ENCODE measurements around the gene DKK3.

DKK3 gene

GRCh38 chr11:12003815-12004214 lies 4.6 kb downstream of the DKK3 start:
- no peak for DNase-seq (ENCODE audit: low spot score)

DNA sequence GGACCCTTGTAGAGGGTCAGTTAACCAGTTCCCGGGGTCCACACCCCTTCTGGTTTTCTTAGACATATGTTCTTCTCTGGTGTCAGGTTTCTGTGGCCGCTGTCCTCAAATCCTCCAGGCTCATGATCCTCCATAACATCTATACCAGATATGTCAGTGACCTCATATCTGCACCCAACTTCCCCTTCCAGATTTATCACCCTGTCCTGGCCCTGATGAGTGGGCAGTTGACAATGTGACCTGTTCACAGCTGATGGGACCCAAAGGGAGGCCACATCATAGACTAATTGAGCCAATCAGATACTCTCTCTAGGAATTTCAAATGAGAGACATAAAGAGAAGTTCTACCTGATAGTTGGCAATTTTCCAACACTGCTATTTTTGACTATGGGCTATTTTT lies 5.1 kb downstream of the DKK3 start:
- no peak for DNase-seq (ENCODE audit: low spot score)

DNA sequence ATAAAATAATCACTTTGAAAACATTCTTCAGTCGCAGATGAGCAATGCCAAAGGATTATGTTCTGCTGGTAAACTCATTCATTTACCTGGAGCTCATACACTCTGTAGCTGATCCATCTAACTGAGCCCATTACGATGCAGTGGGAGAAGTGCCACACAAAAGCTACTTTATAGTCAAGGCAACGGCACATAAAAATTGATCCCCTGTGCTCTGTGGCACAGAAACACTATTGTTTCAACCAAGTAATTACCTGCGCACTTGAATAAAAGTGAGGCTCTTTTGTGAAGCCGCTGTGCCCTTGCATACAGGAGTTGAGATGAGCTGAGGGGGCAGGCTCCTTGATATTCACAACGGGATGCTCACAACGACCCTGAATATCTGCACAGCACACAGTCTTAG lies 7.2 kb downstream of the DKK3 start:
- DNase-seq (ENCODE audit: low spot score), result no peak

DNA sequence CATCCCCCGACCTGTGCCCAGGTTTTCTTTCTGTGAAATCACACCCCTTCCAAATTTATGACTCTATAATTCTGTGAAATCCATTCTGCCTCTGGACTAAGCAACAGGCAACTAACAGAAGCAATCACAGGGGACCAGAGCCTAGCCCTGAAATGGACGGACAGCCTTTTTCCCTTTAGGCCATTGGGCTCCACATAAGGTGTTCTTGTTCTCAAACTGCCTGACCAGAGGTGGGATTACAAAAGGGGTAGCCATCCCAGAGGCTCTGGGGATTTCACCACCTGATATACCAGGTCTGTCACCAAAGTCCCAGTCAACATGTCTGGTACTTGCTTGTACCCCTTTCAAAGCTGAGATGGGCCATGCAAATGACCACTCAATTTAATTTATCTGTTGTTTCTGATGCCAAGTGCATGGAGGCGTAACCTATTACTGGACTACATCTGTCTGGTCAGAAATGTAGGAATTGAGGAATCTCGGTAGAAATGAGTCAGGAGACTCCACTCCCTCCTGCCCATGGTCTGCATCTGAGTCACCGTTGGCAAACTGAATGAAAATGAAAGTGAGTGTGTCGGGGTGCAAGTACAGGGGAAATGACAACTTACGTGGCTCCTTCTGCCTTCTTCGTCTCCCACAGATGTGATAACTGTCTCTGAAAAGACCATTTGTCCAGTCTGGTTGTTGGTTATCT lies 10.2 kb downstream of the DKK3 start:
- DNase-seq (ENCODE audit: low spot score), result no peak

DNA sequence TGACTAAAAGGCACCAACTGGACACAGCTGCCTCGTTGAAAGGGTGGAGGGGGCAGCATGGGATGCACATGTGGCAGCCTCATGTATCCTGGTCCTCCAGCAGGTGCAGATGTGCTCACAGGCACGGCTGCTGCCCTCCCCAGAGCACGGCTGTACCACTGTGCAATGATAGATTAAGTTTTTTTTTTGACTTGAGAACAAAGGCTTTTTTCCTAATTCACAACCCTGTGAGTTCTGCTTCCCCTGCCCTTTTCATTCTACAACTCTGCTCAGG lies 11.4 kb downstream of the DKK3 start:
- DNase-seq (ENCODE audit: low spot score), result no peak

GRCh38 chr11:11996321-11997048 lies 11.9 kb downstream of the DKK3 start:
- no peak for DNase-seq (ENCODE audit: low spot score)

- no peak for DNase-seq (ENCODE audit: low spot score)
Measured at GRCh38 chr11:11995601-11996000, 12.8 kb downstream of the DKK3 start.

GRCh38 chr11:11993839-11994238 lies 14.6 kb downstream of the DKK3 start:
- DNase-seq (ENCODE audit: low spot score), result no peak

DNA sequence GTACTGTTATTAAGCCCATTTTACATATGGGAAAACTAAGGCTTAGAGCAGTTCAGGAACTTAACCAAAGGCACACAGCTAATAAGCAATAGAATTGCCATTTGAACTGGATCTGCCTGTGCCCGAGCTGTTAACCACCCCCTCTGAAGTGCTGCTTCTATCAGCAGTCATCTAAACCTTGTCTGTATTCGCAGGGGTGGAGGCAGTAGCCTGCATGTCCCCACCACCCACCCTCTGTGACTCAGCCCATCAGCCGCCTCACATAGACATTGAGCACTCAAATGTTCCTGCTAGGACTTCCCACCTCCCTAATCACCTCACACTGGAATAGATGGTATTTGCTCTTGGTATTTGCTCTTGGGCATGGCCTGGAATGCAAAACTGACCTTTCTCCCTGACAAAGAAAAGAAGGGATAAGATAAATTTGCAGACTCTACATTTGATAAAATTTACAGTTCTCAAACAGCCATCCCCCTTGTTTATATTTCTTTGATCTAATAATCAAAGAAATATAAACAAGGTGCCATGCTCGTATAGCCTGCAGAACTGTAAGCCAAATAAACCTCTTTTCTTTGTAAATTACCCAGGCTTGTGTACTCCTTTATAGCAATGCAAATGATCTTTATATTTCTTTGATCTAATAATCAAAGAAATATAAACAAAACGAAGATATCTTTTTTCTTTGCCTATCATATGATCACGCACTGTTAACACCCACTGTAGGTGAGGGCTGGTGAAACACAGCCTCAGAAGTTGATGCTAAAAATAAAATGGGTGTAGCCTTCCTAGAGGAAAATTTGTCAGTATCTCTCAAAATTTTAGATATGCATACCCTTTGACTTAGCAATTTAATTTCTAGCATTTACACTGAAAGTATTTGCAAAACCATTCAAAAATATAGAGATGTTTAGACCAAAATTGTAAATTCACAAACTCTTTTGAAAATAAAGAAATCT lies 15.9 kb downstream of the DKK3 start:
- no peak for DNase-seq (ENCODE audit: low spot score)

DNA sequence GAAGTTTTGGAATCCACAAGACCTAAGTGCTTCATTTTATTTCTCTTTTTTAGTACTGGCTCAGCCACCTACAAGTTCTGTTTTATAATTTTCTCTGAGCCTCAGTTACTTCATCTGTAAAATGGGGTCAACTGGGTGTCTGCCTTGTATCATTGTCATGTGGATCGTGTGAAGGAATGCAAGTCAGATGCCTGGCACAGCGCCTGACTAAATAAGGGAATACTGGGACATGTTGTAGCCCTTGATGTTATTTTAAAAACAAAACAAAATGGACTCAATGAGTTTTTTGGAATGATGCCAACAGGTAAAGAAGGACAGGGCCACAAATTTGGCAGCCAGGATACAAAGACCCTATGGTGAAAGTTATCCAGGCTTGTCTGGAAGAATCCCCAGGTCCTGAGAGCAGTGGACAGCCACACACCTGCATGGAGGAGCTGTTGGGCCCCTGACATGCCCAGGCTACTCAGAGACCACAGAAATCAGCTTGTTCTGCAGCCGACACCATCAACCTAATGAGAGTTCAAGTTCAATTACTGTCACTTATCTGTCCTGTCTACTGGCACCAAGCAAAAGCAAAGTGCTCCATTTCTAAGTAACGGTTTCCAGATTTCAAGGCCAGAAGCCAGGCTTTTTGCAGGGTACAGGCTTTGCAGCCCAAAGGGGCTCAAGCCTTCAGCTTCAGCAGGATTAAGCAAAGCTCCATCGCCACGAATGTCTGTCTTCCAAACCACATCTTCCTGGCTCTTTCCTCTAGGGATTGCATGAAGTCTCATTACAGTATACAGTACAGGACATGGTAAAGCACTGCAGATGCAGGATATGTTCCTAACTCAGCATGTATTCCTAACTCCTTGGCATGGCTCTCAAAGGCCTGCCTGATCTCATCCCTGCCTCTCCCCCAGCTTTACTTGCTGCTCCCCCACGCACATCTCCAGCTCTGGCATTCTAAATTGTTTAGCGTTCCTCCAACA lies 18.4 kb downstream of the DKK3 start:
- DNase-seq (ENCODE audit: low spot score), result no peak

- no peak for DNase-seq (ENCODE audit: low spot score)
Measured at GRCh38 chr11:11988681-11989261, 19.7 kb downstream of the DKK3 start.

- DNase-seq (ENCODE audit: low spot score), result no peak
Measured at GRCh38 chr11:11988099-11988651, 20.3 kb downstream of the DKK3 start.

- no peak for DNase-seq (ENCODE audit: low spot score)
Measured at GRCh38 chr11:11987503-11988022, 20.9 kb downstream of the DKK3 start.

DNA sequence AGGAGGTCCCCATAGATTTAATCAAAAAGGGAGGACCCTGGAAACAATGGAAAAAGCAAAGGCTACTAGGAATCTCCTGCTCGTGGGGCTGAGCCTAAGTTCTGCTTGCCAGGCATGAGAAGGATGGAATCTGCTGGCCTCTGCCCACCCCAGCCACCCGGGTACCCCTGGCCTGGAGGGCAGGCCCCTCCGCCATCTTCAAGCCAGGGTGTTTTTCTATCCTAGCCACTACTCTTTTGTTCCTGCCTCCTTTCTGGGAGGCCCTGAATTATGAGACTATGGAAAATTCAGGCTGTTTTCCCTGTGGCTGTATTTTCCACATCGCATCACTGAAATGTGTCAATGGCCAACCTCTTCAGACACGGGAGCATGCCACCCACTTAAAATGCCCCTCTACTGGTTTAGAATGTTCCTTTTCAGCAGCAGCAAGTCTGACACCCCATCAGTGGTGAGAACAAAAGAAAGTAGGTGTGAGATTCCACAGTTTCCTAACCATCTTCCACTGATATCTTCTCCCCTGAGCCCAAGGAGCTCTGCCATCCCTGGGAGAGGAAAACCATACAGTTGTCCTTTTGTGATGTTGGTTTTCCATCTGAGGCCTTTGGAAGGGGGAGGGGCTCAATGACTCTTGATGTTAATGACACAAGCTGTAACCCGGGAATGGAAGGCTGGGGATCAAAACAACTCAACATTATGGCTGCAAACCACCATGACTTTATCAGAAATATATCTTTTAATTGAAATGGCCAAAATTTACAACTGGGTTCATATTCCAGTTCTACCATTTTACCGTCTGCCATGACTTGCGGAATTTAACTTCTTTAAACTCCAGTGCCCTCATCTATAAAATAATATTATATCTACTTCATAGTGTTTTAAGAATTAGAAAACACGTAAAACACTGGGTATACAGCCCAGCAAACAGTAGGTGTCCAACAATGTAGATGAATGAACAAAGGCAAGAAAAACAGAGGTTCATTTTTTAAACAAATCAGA lies 22.2 kb downstream of the DKK3 start:
- DNase-seq (ENCODE audit: low spot score), result no peak

DNA sequence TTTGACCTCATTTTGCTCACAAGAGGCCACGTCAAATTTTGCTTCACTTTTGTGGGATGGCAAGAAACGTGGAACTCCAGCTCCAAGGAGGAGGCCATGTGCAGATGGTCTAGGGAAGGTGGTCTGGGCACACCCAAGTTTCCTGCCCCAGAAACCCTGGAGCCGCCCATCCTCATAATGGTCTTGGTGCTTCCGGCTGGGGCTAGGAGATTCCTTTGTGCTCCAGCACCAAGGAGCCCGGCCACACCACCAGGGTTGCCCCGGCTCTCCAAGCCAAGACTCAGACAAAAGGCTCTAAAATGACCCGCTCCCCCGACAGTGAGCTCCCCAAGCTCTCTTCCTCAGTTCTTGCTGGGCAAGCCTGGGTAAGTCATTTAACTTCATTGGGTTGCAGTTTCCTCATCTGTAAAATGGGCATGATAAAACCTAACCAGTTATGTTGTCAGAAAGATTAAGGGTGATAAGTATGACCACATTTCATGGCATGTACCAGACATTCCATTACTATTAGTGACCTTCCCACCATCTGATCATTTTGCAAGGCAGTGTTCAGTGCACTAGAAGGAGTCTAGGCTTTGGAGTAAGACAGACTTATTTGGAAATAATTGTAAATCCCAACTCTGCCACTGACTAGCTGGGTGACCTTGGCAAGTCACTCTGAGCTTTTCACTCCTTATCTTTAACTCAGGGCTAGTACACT lies 23.3 kb downstream of the DKK3 start:
- no peak for DNase-seq (ENCODE audit: low spot score)

- DNase-seq (ENCODE audit: low spot score), result no peak
Measured at GRCh38 chr11:11984563-11984962, 23.9 kb downstream of the DKK3 start.

DNA sequence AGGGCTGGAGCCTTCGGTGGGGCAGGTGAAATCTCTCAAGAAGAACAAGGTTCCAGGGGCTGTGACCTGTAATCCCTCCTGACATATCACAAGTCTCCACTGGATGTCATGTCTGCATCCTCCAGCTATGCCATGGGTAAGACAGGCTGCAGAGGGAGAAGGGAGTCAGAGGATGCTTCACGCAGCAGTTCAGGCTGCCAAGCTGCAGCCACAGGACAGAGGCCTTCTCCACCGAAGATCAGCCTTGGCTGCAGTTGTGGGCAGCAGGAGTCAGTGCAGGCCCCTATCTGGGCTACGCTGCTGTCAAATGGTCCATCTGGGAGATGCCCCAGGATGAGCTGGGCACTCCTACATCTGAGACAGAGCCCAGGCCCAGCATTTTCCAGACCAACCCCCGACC lies 25.0 kb downstream of the DKK3 start:
- DNase-seq (ENCODE audit: low spot score), result no peak

GRCh38 chr11:11982975-11983374 lies 25.5 kb downstream of the DKK3 start:
- DNase-seq (ENCODE audit: low spot score), result no peak

DNA sequence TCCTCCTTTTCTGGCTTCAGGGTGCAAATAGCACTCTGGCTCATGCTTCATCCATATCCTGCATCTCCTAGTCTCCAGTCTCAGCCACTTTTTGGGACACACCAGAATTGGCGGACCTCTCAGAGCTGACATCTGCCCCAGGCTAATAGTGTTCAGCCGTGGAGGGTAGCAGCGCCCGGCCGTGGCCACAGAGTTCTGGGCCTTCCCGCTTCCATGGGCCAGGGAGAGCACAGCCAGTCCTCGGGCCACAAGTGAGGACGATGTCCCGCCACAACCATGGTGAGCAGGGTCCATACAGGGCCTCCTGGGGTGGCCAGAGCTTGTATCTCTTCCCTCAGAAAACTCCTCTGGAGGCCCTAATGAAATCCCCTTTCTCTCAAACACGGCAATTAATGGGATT lies 26.0 kb downstream of the DKK3 start:
- DNase-seq (ENCODE audit: low spot score), result no peak

Measured in iPS-NIHi11 (cell line).